Activated CD4-positive, alpha-beta memory T cell treated with anti-CD3 and anti-CD28 coated beads for 36 hours (primary cell): ENCODE results near the gene TCHHL1. TPM values are rescaled to one million over a fixed set of nuclear protein-coding genes. Genes with fewer than 3 reads are reported as not detected.

Experiments used
- CTCF ChIA-PET: fragments of 350-600 bp; sonication (Branson Sonifier 250); formaldehyde crosslinking; loops from one replicate; lab custom pipeline; 2021; ENCODE audit warnings: antibody characterized with exemption, inconsistent platforms; lab: Charles Lee
- POLR2A ChIA-PET: fragments of 350-600 bp; sonication (Branson Sonifier 250); formaldehyde crosslinking; loops from one replicate; lab custom pipeline; 2021; ENCODE audit warnings: antibody characterized with exemption; lab: Charles Lee
- DNase-seq: peaks from one replicate; pipeline ENCODE4 v3.0.0-alpha.2; 2020
- H3K27ac Mint-ChIP-seq: one replicate; pipeline ENCODE4 v1.8.0; 2021; ENCODE audit warnings: mixed read lengths
- H3K27me3 Mint-ChIP-seq: one replicate; pipeline ENCODE4 v1.8.0; 2021; ENCODE audit warnings: mixed read lengths
- H3K36me3 Mint-ChIP-seq: one replicate; pipeline ENCODE4 v1.8.0; 2021; ENCODE audit warnings: mixed read lengths
- H3K4me1 Mint-ChIP-seq: one replicate; pipeline ENCODE4 v1.8.0; 2021; ENCODE audit warnings: low read depth, mixed read lengths
- H3K4me3 Mint-ChIP-seq: one replicate; pipeline ENCODE4 v1.8.0; 2021; ENCODE audit warnings: mild to moderate bottlenecking, mixed read lengths
- H3K9me3 Mint-ChIP-seq: one replicate; pipeline ENCODE4 v1.8.0; 2021; ENCODE audit warnings: mixed read lengths
- intact Hi-C: fragments of 100-400 bp; cut with micrococcal nuclease; formaldehyde crosslinking; loops from one replicate; pipeline ENCODE4 v1.15.1; 2023
- total RNA-seq, 2 experiments: library from RNA; stranded (reverse); gene quantifications; one replicate each; pipeline ENCODE4 v1.2.3, GENCODE V29; 2021

Gene TCHHL1
- total RNA-seq, 2 experiments from 2014 or later = not detected

GRCh38 chr1:152049291-152050083, 39.4 kb downstream of the TCHHL1 start:
- no peak overlapping the region for H3K4me3 Mint-ChIP-seq
- POLR2A ChIA-PET = interaction anchor here (0.7 to 4.6 kb wide), 2 partner anchors 13 to 122 kb away, joined by 3 to 62 read pairs; partner anchors contain the start of gene S100A11
- peaks cover 9% of the 10 kb centered on the region for H3K27me3 Mint-ChIP-seq
- H3K9me3 Mint-ChIP-seq = peaks cover 2% of the 10 kb centered on the region
- H3K4me1 Mint-ChIP-seq = peaks cover 29% of the 10 kb centered on the region
- peak overlapping the region; percentile 47 for H3K27ac Mint-ChIP-seq
- CTCF ChIA-PET = interaction anchor here (0.6 to 19.0 kb wide), 8 partner anchors 12 to 983 kb away, joined by 3 to 442 read pairs (median 4); partner anchors contain the start of gene S100A11
- no peak for DNase-seq
- intact Hi-C loops = loop anchor here (2.0 to 10.0 kb wide), 3 partner anchors 93 to 393 kb away; no protein-coding TSS in a partner anchor
- H3K36me3 Mint-ChIP-seq = no peaks in the 10 kb centered on the region

- Mint-ChIP-seq H3K27ac (peak overlapping the region; percentile 99), H3K9me3 (peaks cover 2% of the 10 kb centered on the region), H3K4me1 (peaks cover 29% of the 10 kb centered on the region), H3K27me3 (peaks cover 3% of the 10 kb centered on the region), H3K4me3 (peak overlapping the region; percentile 72), H3K36me3 (no peaks in the 10 kb centered on the region)
- intact Hi-C loops = loop anchor here (1.0 to 2.0 kb wide), 4 partner anchors 13 to 412 kb away; no protein-coding TSS in a partner anchor
- CTCF ChIA-PET = interaction anchor here (0.6 to 19.0 kb wide), 10 partner anchors 12 to 410 kb away, joined by 3 to 442 read pairs (median 4); partner anchors contain the start of gene S100A11
- peak; percentile 87 for DNase-seq
- POLR2A ChIA-PET = interaction anchor here (1.1 to 4.6 kb wide), 4 partner anchors 9 to 134 kb away, joined by 3 to 62 read pairs (median 4); partner anchors contain the start of gene S100A11
Measured at GRCh38 chr1:152048416-152049009, 40.4 kb downstream of the TCHHL1 start.

GRCh38 chr1:152047730-152048415, 41.0 kb downstream of the TCHHL1 start:
- H3K4me1 Mint-ChIP-seq = peaks cover 29% of the 10 kb centered on the region
- H3K27ac Mint-ChIP-seq = peak overlapping the region; percentile 99
- no peaks in the 10 kb centered on the region for H3K36me3 Mint-ChIP-seq
- peaks cover 2% of the 10 kb centered on the region for H3K27me3 Mint-ChIP-seq
- ChIA-PET CTCF (interaction anchor here (0.6 to 19.0 kb wide), 10 partner anchors 11 to 411 kb away, joined by 3 to 442 read pairs (median 4); partner anchors contain the start of gene S100A11), POLR2A (interaction anchor here (0.6 to 4.6 kb wide), 6 partner anchors 8 to 135 kb away, joined by 3 to 62 read pairs (median 3); partner anchors contain the start of gene S100A11)
- peak overlapping the region; percentile 72 for H3K4me3 Mint-ChIP-seq
- H3K9me3 Mint-ChIP-seq = peaks cover 2% of the 10 kb centered on the region
- DNase-seq = peak; percentile 94
- intact Hi-C loops = loop anchor here (1.0 to 2.0 kb wide), 4 partner anchors 13 to 412 kb away; no protein-coding TSS in a partner anchor

- H3K27ac Mint-ChIP-seq = peak overlapping the region; percentile 99
- DNase-seq = no peak
- peaks cover 29% of the 10 kb centered on the region for H3K4me1 Mint-ChIP-seq
- intact Hi-C loops = no loop called here
- CTCF ChIA-PET = interaction anchor here (0.7 to 19.0 kb wide), 7 partner anchors 10 to 412 kb away, joined by 3 to 442 read pairs (median 9); partner anchors contain the start of gene S100A11
- H3K4me3 Mint-ChIP-seq = peak overlapping the region; percentile 72
- H3K36me3 Mint-ChIP-seq = no peaks in the 10 kb centered on the region
- POLR2A ChIA-PET = interaction anchor here (0.6 to 4.6 kb wide), 5 partner anchors 8 to 136 kb away, joined by 3 to 62 read pairs (median 3); partner anchors contain the start of gene S100A11
- H3K9me3 Mint-ChIP-seq = peaks cover 2% of the 10 kb centered on the region
- H3K27me3 Mint-ChIP-seq = no peaks in the 10 kb centered on the region
Measured at GRCh38 chr1:152047413-152047729, 41.5 kb downstream of the TCHHL1 start.

GRCh38 chr1:152044386-152044785, 44.5 kb downstream of the TCHHL1 start:
- intact Hi-C loops = no loop called here
- ChIA-PET POLR2A (interaction anchor here (1.3 kb wide), 1 partner anchor 9 kb away, joined by 4 read pairs; no protein-coding TSS in a partner anchor), CTCF (interaction anchor here (6.1 to 19.0 kb wide), 2 partner anchors 7 to 139 kb away, joined by 78 to 442 read pairs; partner anchors contain the start of gene S100A11)
- Mint-ChIP-seq H3K27me3 (no peaks in the 10 kb centered on the region), H3K27ac (no peak overlapping the region), H3K4me3 (no peak overlapping the region), H3K4me1 (peaks cover 23% of the 10 kb centered on the region), H3K36me3 (no peaks in the 10 kb centered on the region), H3K9me3 (peaks cover 2% of the 10 kb centered on the region)
- no peak for DNase-seq

GRCh38 chr1:152043870-152044269, 45.0 kb downstream of the TCHHL1 start:
- peaks cover 2% of the 10 kb centered on the region for H3K9me3 Mint-ChIP-seq
- H3K4me1 Mint-ChIP-seq = peaks cover 23% of the 10 kb centered on the region
- intact Hi-C loops = no loop called here
- no peak for DNase-seq
- H3K27ac Mint-ChIP-seq = no peak overlapping the region
- POLR2A ChIA-PET = interaction anchor here (1.3 kb wide), 1 partner anchor 9 kb away, joined by 4 read pairs; no protein-coding TSS in a partner anchor
- H3K4me3 Mint-ChIP-seq = no peak overlapping the region
- no peaks in the 10 kb centered on the region for H3K36me3 Mint-ChIP-seq
- no peaks in the 10 kb centered on the region for H3K27me3 Mint-ChIP-seq
- CTCF ChIA-PET = interaction anchor here (0.6 to 19.0 kb wide), 3 partner anchors 7 to 139 kb away, joined by 3 to 442 read pairs (median 78); partner anchors contain the start of gene S100A11

GRCh38 chr1:152042030-152042429, 46.8 kb downstream of the TCHHL1 start:
- H3K9me3 Mint-ChIP-seq = peaks cover 2% of the 10 kb centered on the region
- ChIA-PET CTCF (interaction anchor here (1.6 kb wide), 1 partner anchor 11 kb away, joined by 6 read pairs; no protein-coding TSS in a partner anchor), POLR2A (no interaction called here)
- peaks cover 10% of the 10 kb centered on the region for H3K4me1 Mint-ChIP-seq
- DNase-seq = no peak
- intact Hi-C loops = no loop called here
- H3K4me3 Mint-ChIP-seq = no peak overlapping the region
- no peak overlapping the region for H3K27ac Mint-ChIP-seq
- no peaks in the 10 kb centered on the region for H3K36me3 Mint-ChIP-seq
- no peaks in the 10 kb centered on the region for H3K27me3 Mint-ChIP-seq

- Mint-ChIP-seq H3K9me3 (no peaks in the 10 kb centered on the region), H3K27me3 (no peaks in the 10 kb centered on the region), H3K4me1 (peaks cover 6% of the 10 kb centered on the region), H3K4me3 (no peak overlapping the region), H3K36me3 (peaks cover 15% of the 10 kb centered on the region), H3K27ac (no peak overlapping the region)
- intact Hi-C loops = loop anchor here (10.0 kb wide), 1 partner anchor 1505 kb away; the partner anchor contains the start of genes S100A3, S100A4 and S100A5
- DNase-seq = no peak
- ChIA-PET CTCF (interaction anchor here (0.8 to 6.4 kb wide), 4 partner anchors 7 to 422 kb away, joined by 4 to 78 read pairs (median 5); no protein-coding TSS in a partner anchor), POLR2A (interaction anchor here (1.1 to 1.5 kb wide), 2 partner anchors 8 to 12 kb away, joined by 3 to 4 read pairs; no protein-coding TSS in a partner anchor)
Measured at GRCh38 chr1:152039886-152040285, 49.0 kb downstream of the TCHHL1 start.

GRCh38 chr1:152039461-152039860, 49.4 kb downstream of the TCHHL1 start:
- intact Hi-C loops = loop anchor here (10.0 kb wide), 1 partner anchor 1505 kb away; the partner anchor contains the start of genes S100A3, S100A4 and S100A5

GRCh38 chr1:152038871-152039270, 50.0 kb downstream of the TCHHL1 start:
- Mint-ChIP-seq H3K27ac (no peak overlapping the region), H3K4me1 (peaks cover 13% of the 10 kb centered on the region), H3K9me3 (no peaks in the 10 kb centered on the region), H3K27me3 (no peaks in the 10 kb centered on the region), H3K36me3 (peaks cover 23% of the 10 kb centered on the region), H3K4me3 (no peak overlapping the region)
- DNase-seq = no peak
- CTCF ChIA-PET = interaction anchor here (2.3 to 6.4 kb wide), 2 partner anchors 8 to 148 kb away, joined by 6 to 78 read pairs; no protein-coding TSS in a partner anchor
- intact Hi-C loops = loop anchor here (10.0 kb wide), 1 partner anchor 1506 kb away; the partner anchor contains the start of genes S100A3, S100A4 and S100A5
- POLR2A ChIA-PET = interaction anchor here (1.5 to 5.1 kb wide), 2 partner anchors 9 kb away, joined by 4 to 62 read pairs; no protein-coding TSS in a partner anchor

More at GRCh38 chr1:152039461-152039860, 49.4 kb downstream of the TCHHL1 start:
- Mint-ChIP-seq H3K4me1 (peaks cover 8% of the 10 kb centered on the region), H3K36me3 (peaks cover 18% of the 10 kb centered on the region), H3K4me3 (no peak overlapping the region), H3K27ac (no peak overlapping the region), H3K27me3 (no peaks in the 10 kb centered on the region), H3K9me3 (no peaks in the 10 kb centered on the region)
- ChIA-PET POLR2A (interaction anchor here (1.1 to 1.5 kb wide), 2 partner anchors 9 to 11 kb away, joined by 3 to 4 read pairs; no protein-coding TSS in a partner anchor), CTCF (interaction anchor here (0.8 to 6.4 kb wide), 3 partner anchors 7 to 147 kb away, joined by 4 to 78 read pairs (median 6); no protein-coding TSS in a partner anchor)
- no peak for DNase-seq
